ENCODE results near the gene SIGLEC12.

Gene SIGLEC12

DNA sequence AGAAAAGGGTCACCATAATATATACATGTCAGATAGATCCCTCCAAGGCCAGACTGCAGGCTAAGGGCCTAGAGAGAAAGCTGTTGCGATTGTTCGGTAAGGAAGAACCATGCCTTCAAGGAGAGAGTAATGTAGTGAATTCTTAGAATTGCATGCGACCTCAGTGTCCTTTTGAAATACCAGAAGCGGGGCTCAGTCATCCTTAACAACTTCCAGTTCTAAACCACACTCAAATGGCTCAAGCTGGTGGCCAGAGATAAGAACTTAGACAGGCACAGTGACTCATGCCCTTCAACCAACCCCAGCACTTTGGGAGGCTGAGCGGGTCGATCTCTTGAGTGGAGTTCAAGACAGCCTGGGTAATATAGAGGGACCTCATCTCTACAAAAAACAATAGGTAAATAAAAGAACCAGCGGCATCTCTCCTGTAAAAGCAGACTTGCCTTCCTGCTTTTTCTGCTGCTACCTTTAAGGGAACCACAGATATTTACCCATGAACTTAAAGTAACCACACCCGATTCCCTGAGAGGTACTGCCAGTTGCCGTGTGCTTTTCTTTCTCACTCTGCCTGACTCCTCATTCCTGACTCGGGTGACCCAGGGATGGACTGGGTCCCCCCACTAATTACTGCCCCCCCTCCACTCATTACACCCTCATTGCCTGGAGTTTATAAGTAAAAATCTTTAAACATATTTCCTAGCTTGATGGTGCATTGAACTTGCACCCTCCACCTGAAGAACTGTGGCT, 45.2 kb upstream of the SIGLEC12 start:
- TF ChIP-seq, protein P1, sequence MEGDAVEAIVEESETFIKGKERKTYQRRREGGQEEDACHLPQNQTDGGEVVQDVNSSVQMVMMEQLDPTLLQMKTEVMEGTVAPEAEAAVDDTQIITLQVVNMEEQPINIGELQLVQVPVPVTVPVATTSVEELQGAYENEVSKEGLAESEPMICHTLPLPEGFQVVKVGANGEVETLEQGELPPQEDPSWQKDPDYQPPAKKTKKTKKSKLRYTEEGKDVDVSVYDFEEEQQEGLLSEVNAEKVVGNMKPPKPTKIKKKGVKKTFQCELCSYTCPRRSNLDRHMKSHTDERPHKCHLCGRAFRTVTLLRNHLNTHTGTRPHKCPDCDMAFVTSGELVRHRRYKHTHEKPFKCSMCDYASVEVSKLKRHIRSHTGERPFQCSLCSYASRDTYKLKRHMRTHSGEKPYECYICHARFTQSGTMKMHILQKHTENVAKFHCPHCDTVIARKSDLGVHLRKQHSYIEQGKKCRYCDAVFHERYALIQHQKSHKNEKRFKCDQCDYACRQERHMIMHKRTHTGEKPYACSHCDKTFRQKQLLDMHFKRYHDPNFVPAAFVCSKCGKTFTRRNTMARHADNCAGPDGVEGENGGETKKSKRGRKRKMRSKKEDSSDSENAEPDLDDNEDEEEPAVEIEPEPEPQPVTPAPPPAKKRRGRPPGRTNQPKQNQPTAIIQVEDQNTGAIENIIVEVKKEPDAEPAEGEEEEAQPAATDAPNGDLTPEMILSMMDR (IDR thresholded peaks at IDR 0.05) = no peak

DNA sequence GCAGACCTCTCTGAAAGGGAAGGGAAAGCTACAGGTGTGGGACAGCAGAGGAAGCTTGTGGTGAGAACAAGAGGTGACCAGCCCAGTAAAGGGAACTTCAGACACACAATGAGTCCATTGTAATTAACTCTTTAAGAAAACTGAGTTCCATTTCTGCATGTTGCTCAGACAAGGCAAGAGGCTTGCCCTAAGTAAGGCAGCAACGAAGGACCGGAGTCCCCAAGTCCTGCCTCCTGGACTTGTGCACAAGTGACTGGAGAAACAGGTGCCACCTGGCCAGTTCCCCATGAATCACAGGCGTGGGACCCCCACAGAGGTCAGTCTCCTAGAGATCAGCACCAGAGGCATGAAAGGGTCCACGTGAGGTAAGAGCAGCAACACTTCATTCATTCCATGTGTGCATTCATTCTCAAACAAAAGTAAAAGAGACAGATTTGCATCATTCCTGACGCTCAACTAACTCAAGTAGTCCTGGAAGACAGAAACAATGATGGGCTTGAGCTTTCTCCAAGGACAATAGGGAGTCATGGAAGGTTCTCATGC, 44.6 kb upstream of the SIGLEC12 start:
- TF ChIP-seq, protein P1 (IDR thresholded peaks at IDR 0.05) = no peak

GRCh38 chr19:51544038-51544437, 42.4 kb upstream of the SIGLEC12 start:
- TF ChIP-seq, protein P1 (IDR thresholded peaks at IDR 0.05) = no peak

DNA sequence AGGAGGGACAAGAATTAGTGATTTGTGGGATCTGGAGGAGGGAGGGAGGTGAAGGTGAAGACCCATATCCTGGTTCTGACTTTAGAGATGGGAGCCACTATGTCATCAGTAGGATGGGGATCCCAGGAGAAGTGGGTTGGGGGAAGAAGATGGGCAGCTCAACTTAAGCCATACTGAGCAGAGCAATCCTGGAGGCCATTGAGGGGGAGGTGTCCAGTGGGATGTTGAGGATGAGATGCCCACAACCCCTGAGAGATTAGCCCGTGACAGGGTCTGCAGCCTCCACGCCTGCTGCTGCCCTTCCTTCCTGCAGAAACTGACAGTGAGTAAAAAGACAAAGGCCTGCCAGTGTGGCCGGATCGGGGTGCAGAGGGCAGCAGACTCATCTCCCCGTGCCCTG, 41.1 kb upstream of the SIGLEC12 start:
- TF ChIP-seq, protein P1 (IDR thresholded peaks at IDR 0.05) = no peak

- TF ChIP-seq, protein P1 (IDR thresholded peaks at IDR 0.05) = no peak
Measured at GRCh38 chr19:51541458-51542357, 40.1 kb upstream of the SIGLEC12 start.

DNA sequence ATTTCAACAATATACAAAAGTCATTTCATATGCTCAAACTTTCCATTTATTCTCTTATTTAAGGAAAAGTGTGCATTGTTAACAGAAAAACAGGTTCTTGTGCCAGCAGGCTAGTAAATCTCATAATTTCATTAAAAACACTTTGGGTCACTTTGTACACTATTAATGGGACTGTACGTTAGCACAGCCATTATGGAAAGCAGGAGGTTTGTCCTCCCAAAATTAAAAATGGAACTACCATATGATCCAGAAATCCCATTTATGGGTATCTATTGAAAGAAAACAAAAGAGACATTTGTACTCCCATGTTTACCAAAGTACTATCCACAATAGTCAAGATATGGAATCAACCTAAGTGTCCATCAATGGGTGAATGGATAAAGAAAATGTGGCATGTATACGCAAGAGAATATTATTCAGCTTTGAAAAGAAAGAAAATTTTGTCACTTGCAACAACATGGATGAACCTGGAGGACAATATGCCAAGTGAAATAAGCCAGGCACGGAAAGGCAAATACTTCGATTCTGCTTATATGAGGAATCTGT, 38.3 kb upstream of the SIGLEC12 start:
- TF ChIP-seq, protein P1 (IDR thresholded peaks at IDR 0.05) = no peak

DNA sequence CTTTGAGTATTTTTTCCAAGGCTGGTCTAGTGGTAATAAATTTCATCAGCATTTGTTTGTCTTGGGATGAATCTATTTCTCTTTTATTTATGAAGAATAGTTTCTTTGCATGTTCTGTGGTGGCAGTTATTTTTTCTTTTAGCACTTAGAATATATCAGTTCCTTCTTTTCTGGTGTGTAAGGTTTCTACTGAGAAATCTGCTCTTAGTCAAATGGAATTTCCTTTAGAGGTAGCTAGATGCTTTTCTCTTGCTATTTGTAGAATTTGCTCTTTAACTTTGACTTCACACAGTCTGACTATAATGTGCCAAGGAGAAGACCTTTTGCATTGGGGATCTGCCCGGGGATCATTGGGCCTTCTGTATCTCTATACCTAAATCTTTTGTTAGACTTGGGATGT, 33.9 kb upstream of the SIGLEC12 start:
- TF ChIP-seq, protein P1 (IDR thresholded peaks at IDR 0.05) = no peak

Data from LNCAP (cell line).